Progenitor cell of endocrine pancreas (in vitro differentiated cells): ENCODE data around the gene PICALM. TPM values are rescaled to one million over a fixed set of nuclear protein-coding genes. Genes with fewer than 3 reads are reported as not detected.

Source experiments
- DNase-seq: peaks from one replicate; pipeline ENCODE4 v3.0.0; 2021; ENCODE audit warnings: low spot score; ENCODE audit not compliant: unreplicated experiment
- H3K27ac Mint-ChIP-seq: 2 replicates; pipeline ENCODE4 v1.8.0; 2021; ENCODE audit warnings: mild to moderate bottlenecking, moderate library complexity, mixed read lengths
- H3K27me3 Mint-ChIP-seq: 2 replicates; pipeline ENCODE4 v1.8.0; 2021; ENCODE audit warnings: mixed read lengths
- H3K36me3 Mint-ChIP-seq: 2 replicates; pipeline ENCODE4 v1.8.0; 2022; ENCODE audit warnings: mixed read lengths; ENCODE audit not compliant: insufficient read depth
- H3K4me1 Mint-ChIP-seq: 2 replicates; pipeline ENCODE4 v1.8.0; 2021; ENCODE audit warnings: low read depth, mixed read lengths
- H3K4me3 Mint-ChIP-seq: 2 replicates; pipeline ENCODE4 v1.8.0; 2021; ENCODE audit warnings: low read depth, mild to moderate bottlenecking, moderate library complexity, mixed read lengths
- H3K9me3 Mint-ChIP-seq: 2 replicates; pipeline ENCODE4 v1.8.0; 2021; ENCODE audit warnings: low read depth, mixed read lengths
- CTCF ChIP-seq: fragments of 200-600 bp; sonication (generic); IDR thresholded peaks from one replicate; pipeline ENCODE4 v1.5.0; 2021; ENCODE audit warnings: antibody characterized with exemption, mild to moderate bottlenecking; ENCODE audit not compliant: unreplicated experiment
- total RNA-seq: library from RNA; stranded (reverse); gene quantifications from 2 replicates; pipeline ENCODE4 v1.2.1, GENCODE V29; 2021

Gene PICALM
- total RNA-seq, 1 donor from 2014 or later = 133 TPM

- no peak for DNase-seq
- H3K9me3 Mint-ChIP-seq = no peaks in the 10 kb centered on the region
- no peaks in the 10 kb centered on the region for H3K27me3 Mint-ChIP-seq
- H3K27ac Mint-ChIP-seq = no peak overlapping the region
- no peak for TF ChIP-seq CTCF
- H3K36me3 Mint-ChIP-seq = no peaks in the 10 kb centered on the region
- H3K4me3 Mint-ChIP-seq = no peak overlapping the region
- H3K4me1 Mint-ChIP-seq = no peaks in the 10 kb centered on the region
Measured at GRCh38 chr11:86103808-86104207, 34.9 kb upstream of the PICALM start.

GRCh38 chr11:86101941-86102407 is 33.1 kb upstream of the PICALM start:
- no peak for DNase-seq
- Mint-ChIP-seq H3K9me3 (no peaks in the 10 kb centered on the region), H3K36me3 (no peaks in the 10 kb centered on the region), H3K4me3 (no peak overlapping the region), H3K27me3 (no peaks in the 10 kb centered on the region), H3K4me1 (no peaks in the 10 kb centered on the region), H3K27ac (no peak overlapping the region)
- TF ChIP-seq CTCF = no peak

- no peak for TF ChIP-seq CTCF
- Mint-ChIP-seq H3K4me1 (no peaks in the 10 kb centered on the region), H3K9me3 (no peaks in the 10 kb centered on the region), H3K4me3 (no peak overlapping the region), H3K36me3 (no peaks in the 10 kb centered on the region), H3K27ac (no peak overlapping the region), H3K27me3 (no peaks in the 10 kb centered on the region)
- no peak for DNase-seq
Measured at GRCh38 chr11:86101493-86101892, 32.6 kb upstream of the PICALM start.

- no peaks in the 10 kb centered on the region for H3K4me1 Mint-ChIP-seq
- DNase-seq = no peak
- H3K27ac Mint-ChIP-seq = no peak overlapping the region
- no peak overlapping the region for H3K4me3 Mint-ChIP-seq
- H3K36me3 Mint-ChIP-seq = no peaks in the 10 kb centered on the region
- TF ChIP-seq CTCF = no peak
- H3K27me3 Mint-ChIP-seq = no peaks in the 10 kb centered on the region
- H3K9me3 Mint-ChIP-seq = no peaks in the 10 kb centered on the region
Measured at GRCh38 chr11:86099874-86100273, 31.0 kb upstream of the PICALM start.

GRCh38 chr11:86097980-86098379 is 29.1 kb upstream of the PICALM start:
- no peak overlapping the region for H3K27ac Mint-ChIP-seq
- no peak for TF ChIP-seq CTCF
- no peaks in the 10 kb centered on the region for H3K4me1 Mint-ChIP-seq
- H3K9me3 Mint-ChIP-seq = no peaks in the 10 kb centered on the region
- H3K36me3 Mint-ChIP-seq = no peaks in the 10 kb centered on the region
- no peak for DNase-seq
- no peak overlapping the region for H3K4me3 Mint-ChIP-seq
- no peaks in the 10 kb centered on the region for H3K27me3 Mint-ChIP-seq
